K562 (cell line): ENCODE results near the gene PPP2R3B. TPM values are rescaled to one million over a fixed set of nuclear protein-coding genes. Genes with fewer than 3 reads are reported as not detected.

Experiments
- ATAC-seq: fragments of 200-7000 bp; cut with Tn5 transposase; 3 replicates; pipeline ENCODE4 v1.9.1; 2020; ENCODE audit warnings: moderate library complexity
- BruUV-seq: library from RNA; stranded (reverse); fragments of 400-500 nt; replicated peaks from 2 replicates; lab custom pipeline; 2021; lab: Mats Ljungman, UMichigan
- CTCF ChIA-PET: fragments of 300-600 bp; formaldehyde crosslinking; extraction: SDS; loops from one replicate; lab custom pipeline; 2021; ENCODE audit warnings: low intra/inter-chr PET ratio; lab: Yijun Ruan, JAX
- POLR2A ChIA-PET: fragments of 300-600, 350-650 bp; sonication (Branson Sonifier 250); formaldehyde crosslinking; extraction: SDS; loops from one replicate; lab custom pipeline; 2021; ENCODE audit warnings: antibody characterized with exemption, inconsistent platforms; lab: Yijun Ruan, JAX
- DNase-seq, 4 experiments: peaks; one replicate each; pipeline versions ENCODE4 v3.0.0 to v3.0.0-alpha.2; 2011 to 2018; ENCODE audit warnings: low spot score in 3 of 4, mixed read lengths in 3 of 4; ENCODE audit errors: extremely low read depth in 1 of 4
- FAIRE-seq: peaks from 2 replicates; lab custom pipeline; 2011; peaks lifted over from hg19 to GRCh38; lab: Jason Lieb, UNC
- H2AFZ ChIP-seq: 2 replicates; pipeline ENCODE4 v1.6.0; 2011; ENCODE audit warnings: low read depth, low read length, control low read depth, inconsistent platforms
- H3K27ac ChIP-seq: fragments of 200-600 bp; 3 replicates; pipeline ENCODE4 v1.8.0; 2011; ENCODE audit warnings: low read depth, mild to moderate bottlenecking, control low read depth, inconsistent platforms, low read length, moderate library complexity, mixed read lengths; ENCODE audit errors: extremely low read depth
- H3K27me3 ChIP-seq, 2 experiments: fragments of 300-600 bp in 1 of 2; 2 replicates in 1 of 2; 3 replicates in 1 of 2; pipeline versions ENCODE4 v1.6.0 to v1.8.0; 2011; ENCODE audit warnings: inconsistent platforms in 2 of 2, low read length in 2 of 2, mild to moderate bottlenecking in 1 of 2, mixed read lengths in 1 of 2, moderate library complexity in 1 of 2; ENCODE audit not compliant: control insufficient read depth in 2 of 2, insufficient read depth in 2 of 2
- H3K36me3 ChIP-seq: fragments of 300-600 bp; 3 replicates; pipeline ENCODE4 v1.8.0; 2011; ENCODE audit warnings: mild to moderate bottlenecking, low read length, inconsistent platforms; ENCODE audit not compliant: control insufficient read depth, insufficient read depth
- H3K4me1 ChIP-seq, 2 experiments: fragments of 200-600 bp in 1 of 2; replicated peaks in 1 of 2; 2 replicates in 1 of 2; 3 replicates in 1 of 2; pipeline versions ENCODE4 v1.5.1 to v1.8.0; 2011; ENCODE audit warnings: inconsistent platforms in 2 of 2, low read length in 2 of 2, mild to moderate bottlenecking in 1 of 2, mixed read lengths in 1 of 2, moderate library complexity in 1 of 2; ENCODE audit not compliant: control insufficient read depth in 2 of 2, insufficient read depth in 2 of 2
- H3K4me2 ChIP-seq: 2 replicates; pipeline ENCODE4 v1.6.1; 2011; ENCODE audit warnings: low read length, control low read depth, inconsistent platforms, mixed read lengths; ENCODE audit not compliant: insufficient read depth
- H3K4me3 ChIP-seq: fragments of 200-600 bp; sonication (generic), shearing (Covaris generic); 2 replicates; pipeline ENCODE4 v1.5.1; 2016; ENCODE audit warnings: control low read depth, inconsistent platforms
- H3K79me2 ChIP-seq: fragments of 200-600 bp; 3 replicates; pipeline ENCODE4 v1.8.0; 2011; ENCODE audit warnings: low read length, inconsistent platforms; ENCODE audit not compliant: control insufficient read depth, insufficient read depth
- H3K9ac ChIP-seq, 2 experiments: 2 replicates each; pipeline versions ENCODE4 v1.6.0 to v1.6.1; 2011; ENCODE audit warnings: low read depth in 2 of 2, low read length in 2 of 2, control low read depth in 1 of 2, inconsistent platforms in 1 of 2, mild to moderate bottlenecking in 1 of 2, mixed read lengths in 1 of 2; ENCODE audit not compliant: insufficient read depth in 1 of 2
- H3K9me1 ChIP-seq: one replicate; pipeline ENCODE4 v1.6.0; 2011; ENCODE audit warnings: inconsistent platforms, mild to moderate bottlenecking, low read length, moderate library complexity; ENCODE audit not compliant: control insufficient read depth, insufficient read depth
- H3K9me3 ChIP-seq: replicated peaks from 2 replicates; pipeline ENCODE4 v1.5.1; 2011; ENCODE audit warnings: low read depth, low read length, inconsistent platforms; ENCODE audit not compliant: control insufficient read depth, insufficient read depth
- H4K20me1 ChIP-seq: replicated peaks from 2 replicates; pipeline ENCODE4 v1.6.1; 2011; ENCODE audit warnings: low read length, inconsistent platforms, mixed read lengths; ENCODE audit not compliant: control insufficient read depth, insufficient read depth
- ARID4B ChIP-seq: sonication (generic); formaldehyde crosslinking; IDR thresholded peaks from 2 replicates; pipeline ENCODE4 v1.8.0; 2022; ENCODE audit warnings: mild to moderate bottlenecking, missing genetic modification reagents
- BDP1 ChIP-seq: IDR thresholded peaks from 3 replicates; pipeline ENCODE4 v1.6.1; 2011; ENCODE audit not compliant: insufficient read length, insufficient read depth
- CBFA2T2 ChIP-seq: fragments of 450-650 bp; conservative IDR thresholded peaks from 2 replicates; pipeline ENCODE4 v1.6.1; 2017; ENCODE audit warnings: mild to moderate bottlenecking
- CCNT2 ChIP-seq: IDR thresholded peaks from 2 replicates; pipeline ENCODE4 v1.6.1; 2011; ENCODE audit warnings: borderline replicate concordance, low read depth, mild to moderate bottlenecking, moderate library complexity, mixed read lengths, low read length; ENCODE audit not compliant: insufficient read length; ENCODE audit errors: extremely low read depth
- CREB1 ChIP-seq, 2 experiments: sonication (generic) in 1 of 2; formaldehyde crosslinking in 1 of 2; IDR thresholded peaks; 2 replicates each; pipeline versions ENCODE4 v1.6.1 to v1.8.0; 2012 to 2022; ENCODE audit warnings: inconsistent platforms in 1 of 2, mild to moderate bottlenecking in 1 of 2, missing genetic modification reagents in 1 of 2, moderate library complexity in 1 of 2
- CXXC5 ChIP-seq: fragments of 250-450 bp; sonication (Bioruptor Pico); IDR thresholded peaks from 2 replicates; pipeline ENCODE4 v1.8.0; 2022; ENCODE audit warnings: inconsistent platforms, mild to moderate bottlenecking, moderate library complexity
- HMG20B ChIP-seq: fragments of 250-450 bp; sonication (Bioruptor Pico); IDR thresholded peaks from 2 replicates; pipeline ENCODE4 v1.5.0; 2021; ENCODE audit warnings: mild to moderate bottlenecking
- NFATC3 ChIP-seq: fragments of 450-650 bp; IDR thresholded peaks from 2 replicates; pipeline ENCODE4 v1.6.1; 2017; ENCODE audit warnings: mild to moderate bottlenecking
- RBBP5 ChIP-seq: fragments of 200-600 bp; sonication (generic); IDR thresholded peaks from 2 replicates; pipeline ENCODE4 v1.6.1; 2012; ENCODE audit warnings: borderline replicate concordance, mild to moderate bottlenecking, low read length, control low read depth, inconsistent platforms; ENCODE audit not compliant: insufficient read depth, poor library complexity, severe bottlenecking
- SMC3 ChIP-seq: conservative IDR thresholded peaks from 2 replicates; pipeline ENCODE4 v1.6.1; 2011; ENCODE audit warnings: low read depth, low read length, improper control_type of control experiment; ENCODE audit not compliant: insufficient read depth
- SP2 ChIP-seq: IDR thresholded peaks from 2 replicates; pipeline ENCODE4 v1.6.1; 2011; ENCODE audit warnings: mild to moderate bottlenecking, low read depth, low read length, moderate library complexity; ENCODE audit not compliant: poor library complexity, severe bottlenecking; ENCODE audit errors: extremely low read depth
- TEAD1 ChIP-seq, 2 experiments: fragments of 450-650 bp in 1 of 2; sonication (generic) in 1 of 2; formaldehyde crosslinking; IDR thresholded peaks; 2 replicates each; pipeline versions ENCODE4 v1.4.0 to v1.8.0; 2020 to 2022; ENCODE audit warnings: mild to moderate bottlenecking in 2 of 2, missing genetic modification reagents in 1 of 2
- ZBTB7A ChIP-seq: IDR thresholded peaks from 2 replicates; pipeline ENCODE4 v1.6.1; 2011; ENCODE audit warnings: low read depth, mild to moderate bottlenecking, low read length, moderate library complexity, borderline replicate concordance; ENCODE audit not compliant: control insufficient read depth
- ZBTB9 ChIP-seq: fragments of 450-650 bp; formaldehyde crosslinking; IDR thresholded peaks from 2 replicates; pipeline ENCODE4 v1.4.0; 2020; ENCODE audit warnings: mild to moderate bottlenecking, moderate library complexity
- ZNF165 ChIP-seq: fragments of 250-450 bp; sonication (Bioruptor Pico); IDR thresholded peaks from 2 replicates; pipeline ENCODE4 v1.4.0; 2020; ENCODE audit warnings: borderline replicate concordance
- ZNF232 ChIP-seq: sonication (generic); formaldehyde crosslinking; IDR thresholded peaks from 2 replicates; pipeline ENCODE4 v1.8.0; 2022; ENCODE audit warnings: mild to moderate bottlenecking, missing genetic modification reagents
- ZNF780A ChIP-seq: fragments of 250-450 bp; sonication (Bioruptor Pico); IDR thresholded peaks from 2 replicates; pipeline ENCODE4 v1.5.0; 2021; ENCODE audit warnings: mild to moderate bottlenecking
- WGBS: fragments of 100-300 bp; shearing (Covaris generic); methylation state at CpG from one replicate; pipeline ENCODE4 v1.1.6; 2016; ENCODE audit warnings: low coverage, mixed read lengths; ENCODE audit not compliant: insufficient coverage; ENCODE audit errors: missing lambda C conversion rate; 5-methylcytosine and 5-hydroxymethylcytosine counted together
- in situ Hi-C: fragments of 300-500 bp; cut with MboI; formaldehyde crosslinking; loops from 4 replicates; pipeline ENCODE4 v1.15.0; 2018; ENCODE audit warnings: inconsistent platforms, mixed read lengths
- intact Hi-C: fragments of 100-400 bp; cut with micrococcal nuclease; formaldehyde crosslinking; loops from 2 replicates; pipeline ENCODE4 v1.14.2; 2022
- polyA plus RNA-seq, 8 experiments: library from polyadenylated mRNA; depleted of rRNA in 4 of 8; stranded (reverse) in 5 of 8; unstranded in 3 of 8; fragments of >200 nt; fragmentation: Nextera tagmentation in 2 of 8; fragmentation: Illumina TruSeq in 1 of 8; extraction: Ambion mirVana in 2 of 8; extraction: Trizol in 1 of 8; gene quantifications; 2 replicates each; pipeline versions ENCODE4 v1.2.1 to v1.2.3, GENCODE V29; 2011 to 2014; ENCODE audit warnings: inconsistent platforms in 1 of 8, missing spikeins in 1 of 8
- total RNA-seq, 7 experiments: library from RNA; depleted of rRNA in 6 of 7; stranded (reverse); fragments of >200 nt in 6 of 7; fragmentation: Illumina TruSeq in 2 of 7; extraction: Trizol in 2 of 7; gene quantifications; 2 replicates each; pipeline versions ENCODE4 v1.2.1 to v1.2.3, GENCODE V29; 2011 to 2021; ENCODE audit warnings: low replicate concordance in 1 of 7

The PPP2R3B gene
- total and polyA plus RNA-seq, 9 of the 15 experiments (the other 6 are each of a cell fraction or from before 2014, with no cell fraction given) = 0.04 to 18.2 (median 8.2) TPM; not detected in 1

- ChIA-PET CTCF (no interaction called here), POLR2A (no interaction called here)
- H3K4me1 ChIP-seq = peaks cover 5 to 39% of the 10 kb centered on the region in 2 experiments; a peak in 4 of 5 replicates
- H3K9me1 ChIP-seq = no peaks in the 10 kb centered on the region
- H2AFZ ChIP-seq = no peak overlapping the region
- no peaks in the 10 kb centered on the region for H3K27me3 ChIP-seq
- H3K27ac ChIP-seq = peak overlapping the region; percentile 87
- DNase-seq (no peak), ATAC-seq (no peak), FAIRE-seq (no peak)
- 0% methylated on average over 18 of the region's 41 CpGs for WGBS
- in situ Hi-C loops = no loop called here
- H3K9me3 ChIP-seq = no peaks in the 10 kb centered on the region
- H3K9ac ChIP-seq = peak overlapping the region; percentile 87 to 95
- TF ChIP-seq BDP1 (no peak), NFATC3 (no peak), RBBP5 (no peak), CCNT2 (peak; percentile 16), ZNF165 (CRISPR knock-in tag) (no peak), CBFA2T2 (no peak), SMC3 (no peak), ZBTB9 (CRISPR knock-in tag) (no peak), ARID4B (no peak), TEAD1 (CRISPR knock-in tag; IDR thresholded peaks at IDR 0.05) (no peak), ZNF232 (CRISPR knock-in tag) (no peak), ZBTB7A (0 out of 2 replicates have a peak, but pooled peaks have one; percentile 27), CREB1 (IDR thresholded peaks at IDR 0.05) (no peak), CREB1 (CRISPR knock-in tag; IDR thresholded peaks at IDR 0.05) (no peak), HMG20B (CRISPR knock-in tag) (no peak), ZNF780A (CRISPR knock-in tag) (no peak), CXXC5 (CRISPR knock-in tag) (no peak), SP2 (no peak)
- intact Hi-C loops = loop anchor here (10.0 kb wide), 1 partner anchor 65 kb away; the partner anchor contains the start of gene PPP2R3B
- H3K4me3 ChIP-seq = peak overlapping the region; percentile 75
- peak overlapping the region; percentile 73 for H3K4me2 ChIP-seq
- no peaks in the 10 kb centered on the region for H4K20me1 ChIP-seq
- BruUV-seq = no TSS peak
- peaks cover 17% of the 10 kb centered on the region; the same call in 2 of the 3 replicates for H3K36me3 ChIP-seq
- peaks cover 30% of the 10 kb centered on the region for H3K79me2 ChIP-seq
These were observed 67.1 kb downstream of the PPP2R3B start for GRCh38 chrX:319579-320125.
